Measurements from ENCODE around the gene LRRC1. TPM values are rescaled to one million over a fixed set of nuclear protein-coding genes. Genes with fewer than 3 reads are reported as not detected.

Gene LRRC1
- polyA plus RNA-seq, 1 experiment: 13.9 TPM

- no peaks in the 10 kb centered on the region for H3K9me3 ChIP-seq (ENCODE audit: control insufficient read depth, insufficient read depth, low read length)
- no peak for DNase-seq (ENCODE audit: low read depth, low spot score)
- H3K27me3 ChIP-seq (ENCODE audit: control insufficient read depth, insufficient read depth, low read length): no peaks in the 10 kb centered on the region
- ChIA-PET POLR2A (no interaction called here), CTCF (interaction anchor here (1.1 to 1.7 kb wide), 3 partner anchors 33 to 195 kb away, joined by 3 to 6 read pairs (median 4); no protein-coding TSS in a partner anchor)
- H3K27ac ChIP-seq (ENCODE audit: low read depth, low read length): no peak overlapping the region
- no peak overlapping the region for H3K4me3 ChIP-seq (ENCODE audit: low read depth, low read length)
- no peak for TF ChIP-seq CTCF (IDR thresholded peaks at IDR 0.05; ENCODE audit: low read depth, low read length)
Measured at GRCh38 chr6:53761036-53761435, 33.8 kb upstream of the LRRC1 start.

- Histone ChIP-seq H3K27me3 (ENCODE audit: control insufficient read depth, insufficient read depth, low read length) (no peaks in the 10 kb centered on the region), H3K27ac (ENCODE audit: low read depth, low read length) (no peak overlapping the region), H3K9me3 (ENCODE audit: control insufficient read depth, insufficient read depth, low read length) (no peaks in the 10 kb centered on the region), H3K4me3 (ENCODE audit: low read depth, low read length) (no peak overlapping the region)
- CTCF ChIA-PET: interaction anchor here (2.5 kb wide), 1 partner anchor 191 kb away, joined by 6 read pairs; no protein-coding TSS in a partner anchor
- no peak for TF ChIP-seq CTCF (IDR thresholded peaks at IDR 0.05; ENCODE audit: low read depth, low read length)
- POLR2A ChIA-PET: no interaction called here
- DNase-seq (ENCODE audit: low read depth, low spot score): no peak
Measured at GRCh38 chr6:53765270-53765669, 29.5 kb upstream of the LRRC1 start.

GRCh38 chr6:53766930-53767329, 27.9 kb upstream of the LRRC1 start:
- Histone ChIP-seq H3K4me3 (ENCODE audit: low read depth, low read length) (no peak overlapping the region), H3K27ac (ENCODE audit: low read depth, low read length) (no peak overlapping the region), H3K9me3 (ENCODE audit: control insufficient read depth, insufficient read depth, low read length) (no peaks in the 10 kb centered on the region), H3K27me3 (ENCODE audit: control insufficient read depth, insufficient read depth, low read length) (no peaks in the 10 kb centered on the region)
- ChIA-PET CTCF (interaction anchor here (1.6 kb wide), 1 partner anchor 39 kb away, joined by 5 read pairs; no protein-coding TSS in a partner anchor), POLR2A (no interaction called here)
- no peak for TF ChIP-seq CTCF (IDR thresholded peaks at IDR 0.05; ENCODE audit: low read depth, low read length)
- no peak for DNase-seq (ENCODE audit: low read depth, low spot score)

- no peak for TF ChIP-seq CTCF (IDR thresholded peaks at IDR 0.05; ENCODE audit: low read depth, low read length)
- POLR2A ChIA-PET: no interaction called here
- CTCF ChIA-PET: no interaction called here
- H3K9me3 ChIP-seq (ENCODE audit: control insufficient read depth, insufficient read depth, low read length): no peaks in the 10 kb centered on the region
- no peak overlapping the region for H3K27ac ChIP-seq (ENCODE audit: low read depth, low read length)
- DNase-seq (ENCODE audit: low read depth, low spot score): no peak
- no peak overlapping the region for H3K4me3 ChIP-seq (ENCODE audit: low read depth, low read length)
- no peaks in the 10 kb centered on the region for H3K27me3 ChIP-seq (ENCODE audit: control insufficient read depth, insufficient read depth, low read length)
Measured at GRCh38 chr6:53767941-53768340, 26.9 kb upstream of the LRRC1 start.

GRCh38 chr6:53768636-53769035, 26.2 kb upstream of the LRRC1 start:
- Histone ChIP-seq H3K9me3 (ENCODE audit: control insufficient read depth, insufficient read depth, low read length) (no peaks in the 10 kb centered on the region), H3K4me3 (ENCODE audit: low read depth, low read length) (no peak overlapping the region), H3K27me3 (ENCODE audit: control insufficient read depth, insufficient read depth, low read length) (no peaks in the 10 kb centered on the region), H3K27ac (ENCODE audit: low read depth, low read length) (no peak overlapping the region)
- CTCF ChIA-PET: no interaction called here
- POLR2A ChIA-PET: no interaction called here
- no peak for DNase-seq (ENCODE audit: low read depth, low spot score)
- TF ChIP-seq CTCF (IDR thresholded peaks at IDR 0.05; ENCODE audit: low read depth, low read length): no peak
